ENCODE data around the gene FAAH2.
"Not testable (repeated sequence)": the region's sequence is repeated elsewhere in the genome, so short reads cannot be mapped to it uniquely, and the experiment has no call there.

FAAH2 gene

GRCh38 chrX:57367649-57368048, 81.1 kb downstream of the FAAH2 start:
- no peaks in the 10 kb centered on the region for H3K36me3 ChIP-seq
- no peak overlapping the region for H3K27ac ChIP-seq
- H3K27me3 ChIP-seq (ENCODE audit: insufficient read depth, low read depth, severe bottlenecking), result no peaks in the 10 kb centered on the region
- no peaks in the 10 kb centered on the region for H3K9me3 ChIP-seq (ENCODE audit: severe bottlenecking)
- no peak for TF ChIP-seq CTCF (IDR thresholded peaks at IDR 0.05; ENCODE audit: low read depth, low read length)
- DNase-seq, result no peak
- no peak overlapping the region for H3K4me3 ChIP-seq (ENCODE audit: low read depth, low read length)

- Histone ChIP-seq H3K36me3 (no peaks in the 10 kb centered on the region), H3K27me3 (ENCODE audit: insufficient read depth, low read depth, severe bottlenecking) (no peaks in the 10 kb centered on the region), H3K4me3 (ENCODE audit: low read depth, low read length) (no peak overlapping the region), H3K27ac (no peak overlapping the region), H3K9me3 (ENCODE audit: severe bottlenecking) (no peaks in the 10 kb centered on the region)
- no peak for DNase-seq
- TF ChIP-seq CTCF (IDR thresholded peaks at IDR 0.05; ENCODE audit: low read depth, low read length), result no peak
These were observed 81.7 kb downstream of the FAAH2 start for GRCh38 chrX:57368158-57368557.

DNA sequence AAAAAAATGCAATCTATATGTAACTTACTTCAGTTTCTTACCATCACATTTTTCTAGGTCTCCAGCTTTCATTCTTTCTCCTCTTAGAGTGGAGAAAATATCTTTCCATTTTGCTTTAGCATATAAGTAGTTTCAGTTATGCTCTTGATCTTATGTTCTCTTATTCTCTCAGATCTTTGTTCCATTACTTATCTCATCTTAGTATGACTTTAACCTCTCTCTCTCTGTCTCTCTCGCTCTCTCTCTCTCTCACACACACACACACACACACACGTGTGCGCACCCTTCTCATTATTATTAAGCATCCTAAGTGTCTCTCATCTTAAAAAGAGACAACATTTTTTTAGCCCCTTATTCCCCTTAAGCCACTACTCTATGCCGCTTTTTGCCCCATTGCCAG, 92.8 kb downstream of the FAAH2 start:
- Histone ChIP-seq H3K9me3 (ENCODE audit: severe bottlenecking) (no peaks in the 10 kb centered on the region), H3K27ac (no peak overlapping the region), H3K27me3 (ENCODE audit: insufficient read depth, low read depth, severe bottlenecking) (peaks cover 5% of the 10 kb centered on the region), H3K4me3 (ENCODE audit: low read depth, low read length) (no peak overlapping the region), H3K36me3 (no peaks in the 10 kb centered on the region)
- no peak for TF ChIP-seq CTCF (IDR thresholded peaks at IDR 0.05; ENCODE audit: low read depth, low read length)
- no peak for DNase-seq

DNA sequence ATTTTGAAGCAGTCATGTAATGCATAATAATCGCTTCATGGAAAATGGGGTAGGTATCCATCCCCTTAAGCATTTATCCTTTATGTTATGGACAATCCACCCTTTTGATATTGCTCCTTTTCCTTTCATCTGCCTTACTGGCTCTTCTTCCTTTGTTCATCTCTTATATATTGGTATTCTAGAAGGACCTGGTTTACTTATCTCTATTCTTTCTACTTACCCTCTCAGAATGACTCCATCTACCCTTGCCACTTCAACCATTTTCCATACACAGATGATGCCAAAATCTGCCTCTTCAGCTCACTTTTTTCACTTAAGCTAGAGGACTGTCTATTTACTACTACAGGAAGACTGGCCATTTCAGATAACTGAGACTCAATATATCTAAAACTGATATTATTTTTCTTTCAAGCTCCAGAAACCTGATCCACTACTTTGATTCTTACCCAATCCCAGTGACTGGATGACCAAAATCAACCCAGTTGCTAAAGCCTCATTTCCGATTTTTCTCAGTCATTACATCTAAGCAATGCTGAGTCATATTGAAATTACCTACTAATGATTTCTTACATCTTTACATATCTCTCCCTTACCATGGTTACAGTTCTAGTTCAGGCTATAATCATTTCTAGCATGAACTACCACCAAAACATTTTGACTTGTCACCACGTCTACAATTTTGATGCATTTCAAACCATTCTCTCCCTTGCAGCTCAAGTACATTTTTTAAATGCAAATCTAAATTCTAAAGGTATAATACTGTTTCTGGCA, 93.7 kb downstream of the FAAH2 start:
- Histone ChIP-seq H3K27ac (no peak overlapping the region), H3K27me3 (ENCODE audit: insufficient read depth, low read depth, severe bottlenecking) (peaks cover 5% of the 10 kb centered on the region), H3K36me3 (no peaks in the 10 kb centered on the region), H3K9me3 (ENCODE audit: severe bottlenecking) (no peaks in the 10 kb centered on the region), H3K4me3 (ENCODE audit: low read depth, low read length) (no peak overlapping the region)
- no peak for DNase-seq
- TF ChIP-seq CTCF (IDR thresholded peaks at IDR 0.05; ENCODE audit: low read depth, low read length), result no peak

- H3K9me3 ChIP-seq (ENCODE audit: severe bottlenecking); H3K4me3 ChIP-seq (ENCODE audit: low read depth, low read length); H3K27ac ChIP-seq; DNase-seq; H3K36me3 ChIP-seq: not testable (repeated sequence)
- peaks cover 24% of the 10 kb centered on the region for H3K27me3 ChIP-seq (ENCODE audit: insufficient read depth, low read depth, severe bottlenecking)
These were observed 107.7 kb downstream of the FAAH2 start for GRCh38 chrX:57394162-57394561.

GRCh38 chrX:57403191-57403590, 116.7 kb downstream of the FAAH2 start:
- H3K4me3 ChIP-seq (ENCODE audit: low read depth, low read length); H3K9me3 ChIP-seq (ENCODE audit: severe bottlenecking); H3K27ac ChIP-seq; H3K36me3 ChIP-seq; DNase-seq; H3K27me3 ChIP-seq (ENCODE audit: insufficient read depth, low read depth, severe bottlenecking): not testable (repeated sequence)

GRCh38 chrX:57406149-57406548, 119.6 kb downstream of the FAAH2 start:
- no peaks in the 10 kb centered on the region for H3K27me3 ChIP-seq (ENCODE audit: insufficient read depth, low read depth, severe bottlenecking)

More at GRCh38 chrX:57406149-57406548, 119.6 kb downstream of the FAAH2 start:
- TF ChIP-seq CTCF (IDR thresholded peaks at IDR 0.05; ENCODE audit: low read depth, low read length), result no peak
- no peak overlapping the region for H3K27ac ChIP-seq
- no peaks in the 10 kb centered on the region for H3K36me3 ChIP-seq
- H3K4me3 ChIP-seq (ENCODE audit: low read depth, low read length), result no peak overlapping the region
- no peaks in the 10 kb centered on the region for H3K9me3 ChIP-seq (ENCODE audit: severe bottlenecking)
- DNase-seq, result no peak
